ENCODE results near the gene SDC4.

SDC4 gene

GRCh38 chr20:45303586-45304463 lies 44.4 kb downstream of the SDC4 start:
- CTCF ChIA-PET: interaction anchor here (0.6 to 6.2 kb wide), 5 partner anchors 8 to 1559 kb away, joined by 3 to 93 read pairs (median 26); no protein-coding TSS in a partner anchor
- no peak for DNase-seq
- H3K4me1 Mint-ChIP-seq: peaks cover 2% of the 10 kb centered on the region
- H3K4me3 Mint-ChIP-seq: no peak overlapping the region
- peaks cover 82% of the 10 kb centered on the region for H3K27me3 Mint-ChIP-seq
- H3K27ac Mint-ChIP-seq: no peak overlapping the region
- no peaks in the 10 kb centered on the region for H3K36me3 Mint-ChIP-seq
- no peaks in the 10 kb centered on the region for H3K9me3 Mint-ChIP-seq

- no peak overlapping the region for H3K27ac Mint-ChIP-seq
Measured at GRCh38 chr20:45301824-45302271, 46.4 kb downstream of the SDC4 start.

GRCh38 chr20:45300961-45301360 lies 47.3 kb downstream of the SDC4 start:
- Mint-ChIP-seq H3K4me1 (peaks cover 2% of the 10 kb centered on the region), H3K9me3 (no peaks in the 10 kb centered on the region), H3K27ac (no peak overlapping the region), H3K27me3 (peaks cover 58% of the 10 kb centered on the region), H3K4me3 (no peak overlapping the region), H3K36me3 (no peaks in the 10 kb centered on the region)
- CTCF ChIA-PET: interaction anchor here (0.6 to 6.2 kb wide), 8 partner anchors 9 to 470 kb away, joined by 3 to 93 read pairs (median 5); no protein-coding TSS in a partner anchor
- DNase-seq: peak; percentile 58

More at GRCh38 chr20:45301824-45302271, 46.4 kb downstream of the SDC4 start:
- no peak for DNase-seq
- CTCF ChIA-PET: interaction anchor here (0.5 to 6.2 kb wide), 8 partner anchors 9 to 470 kb away, joined by 3 to 93 read pairs (median 5); no protein-coding TSS in a partner anchor
- H3K4me1 Mint-ChIP-seq: peaks cover 2% of the 10 kb centered on the region
- no peaks in the 10 kb centered on the region for H3K36me3 Mint-ChIP-seq
- no peaks in the 10 kb centered on the region for H3K9me3 Mint-ChIP-seq
- no peak overlapping the region for H3K4me3 Mint-ChIP-seq
- H3K27me3 Mint-ChIP-seq: peaks cover 62% of the 10 kb centered on the region

GRCh38 chr20:45299786-45300185 lies 48.4 kb downstream of the SDC4 start:
- Mint-ChIP-seq H3K9me3 (peaks cover 2% of the 10 kb centered on the region), H3K4me3 (no peak overlapping the region), H3K27me3 (peaks cover 46% of the 10 kb centered on the region), H3K4me1 (peaks cover 2% of the 10 kb centered on the region), H3K27ac (no peak overlapping the region), H3K36me3 (no peaks in the 10 kb centered on the region)
- no peak for DNase-seq
- CTCF ChIA-PET: interaction anchor here (1.6 to 6.2 kb wide), 3 partner anchors 7 to 18 kb away, joined by 3 to 93 read pairs (median 31); no protein-coding TSS in a partner anchor

GRCh38 chr20:45297786-45298497 lies 50.3 kb downstream of the SDC4 start:
- DNase-seq: no peak
- Mint-ChIP-seq H3K9me3 (peaks cover 2% of the 10 kb centered on the region), H3K4me1 (peaks cover 10% of the 10 kb centered on the region), H3K27me3 (peaks cover 44% of the 10 kb centered on the region), H3K27ac (no peak overlapping the region), H3K36me3 (no peaks in the 10 kb centered on the region), H3K4me3 (no peak overlapping the region)
- CTCF ChIA-PET: interaction anchor here (0.9 to 1.0 kb wide), 2 partner anchors 15 to 154 kb away, joined by 3 to 4 read pairs; no protein-coding TSS in a partner anchor

GRCh38 chr20:45294659-45295058 lies 53.6 kb downstream of the SDC4 start:
- Mint-ChIP-seq H3K27ac (no peak overlapping the region), H3K27me3 (peaks cover 55% of the 10 kb centered on the region), H3K36me3 (no peaks in the 10 kb centered on the region), H3K4me1 (peaks cover 7% of the 10 kb centered on the region), H3K4me3 (no peak overlapping the region), H3K9me3 (peaks cover 2% of the 10 kb centered on the region)
- no peak for DNase-seq
- CTCF ChIA-PET: interaction anchor here (0.6 to 5.5 kb wide), 36 partner anchors 8 to 504 kb away, joined by 3 to 93 read pairs (median 4); partner anchors contain the start of genes SLPI and SYS1

- H3K36me3 Mint-ChIP-seq: no peaks in the 10 kb centered on the region
- no peak for DNase-seq
- peaks cover 7% of the 10 kb centered on the region for H3K4me1 Mint-ChIP-seq
- H3K4me3 Mint-ChIP-seq: no peak overlapping the region
- H3K9me3 Mint-ChIP-seq: peaks cover 2% of the 10 kb centered on the region
- no peak overlapping the region for H3K27ac Mint-ChIP-seq
- H3K27me3 Mint-ChIP-seq: peaks cover 53% of the 10 kb centered on the region
- CTCF ChIA-PET: interaction anchor here (0.5 to 5.5 kb wide), 57 partner anchors 9 to 505 kb away, joined by 3 to 93 read pairs (median 4); partner anchors contain the start of genes KCNS1, MATN4, SLPI and SYS1
Measured at GRCh38 chr20:45294003-45294368, 54.2 kb downstream of the SDC4 start.

- no peaks in the 10 kb centered on the region for H3K36me3 Mint-ChIP-seq
- peak overlapping the region; percentile 64 for H3K4me3 Mint-ChIP-seq
- no peak overlapping the region for H3K27ac Mint-ChIP-seq
- peaks cover 59% of the 10 kb centered on the region for H3K27me3 Mint-ChIP-seq
- H3K4me1 Mint-ChIP-seq: peaks cover 7% of the 10 kb centered on the region
- peaks cover 2% of the 10 kb centered on the region for H3K9me3 Mint-ChIP-seq
- CTCF ChIA-PET: interaction anchor here (0.7 to 5.5 kb wide), 56 partner anchors 9 to 487 kb away, joined by 3 to 93 read pairs (median 4); partner anchors contain the start of genes KCNS1, MATN4, SLPI and SYS1
- DNase-seq: peak; percentile 87
Measured at GRCh38 chr20:45293041-45294002, 54.9 kb downstream of the SDC4 start.

- Mint-ChIP-seq H3K27me3 (peaks cover 61% of the 10 kb centered on the region), H3K9me3 (peaks cover 2% of the 10 kb centered on the region), H3K4me3 (no peak overlapping the region), H3K27ac (no peak overlapping the region), H3K4me1 (peaks cover 7% of the 10 kb centered on the region), H3K36me3 (no peaks in the 10 kb centered on the region)
- CTCF ChIA-PET: interaction anchor here (1.0 to 5.5 kb wide), 20 partner anchors 11 to 479 kb away, joined by 3 to 93 read pairs (median 5); partner anchors contain the start of genes RBPJL, SLPI and WFDC5
- no peak for DNase-seq
Measured at GRCh38 chr20:45292343-45292742, 55.9 kb downstream of the SDC4 start.

GRCh38 chr20:45291526-45291925 lies 56.7 kb downstream of the SDC4 start:
- H3K4me1 Mint-ChIP-seq: peaks cover 7% of the 10 kb centered on the region
- no peak for DNase-seq
- H3K27ac Mint-ChIP-seq: no peak overlapping the region
- no peak overlapping the region for H3K4me3 Mint-ChIP-seq
- peaks cover 2% of the 10 kb centered on the region for H3K9me3 Mint-ChIP-seq
- CTCF ChIA-PET: interaction anchor here (1.0 to 5.5 kb wide), 24 partner anchors 9 to 479 kb away, joined by 3 to 93 read pairs (median 5); partner anchors contain the start of genes RBPJL, SLPI and WFDC5
- H3K27me3 Mint-ChIP-seq: peaks cover 65% of the 10 kb centered on the region
- no peaks in the 10 kb centered on the region for H3K36me3 Mint-ChIP-seq

GRCh38 chr20:45290677-45291355 lies 57.4 kb downstream of the SDC4 start:
- peaks cover 65% of the 10 kb centered on the region for H3K27me3 Mint-ChIP-seq
- CTCF ChIA-PET: interaction anchor here (0.8 to 5.5 kb wide), 28 partner anchors 8 to 480 kb away, joined by 3 to 93 read pairs (median 5); partner anchors contain the start of genes RBPJL, SLPI and WFDC5
- no peaks in the 10 kb centered on the region for H3K36me3 Mint-ChIP-seq
- peaks cover 2% of the 10 kb centered on the region for H3K9me3 Mint-ChIP-seq
- H3K27ac Mint-ChIP-seq: no peak overlapping the region
- DNase-seq: peak; percentile 76
- H3K4me3 Mint-ChIP-seq: no peak overlapping the region
- peaks cover 7% of the 10 kb centered on the region for H3K4me1 Mint-ChIP-seq

- Mint-ChIP-seq H3K4me3 (no peak overlapping the region), H3K4me1 (peaks cover 7% of the 10 kb centered on the region), H3K27me3 (peaks cover 65% of the 10 kb centered on the region), H3K9me3 (peaks cover 1% of the 10 kb centered on the region), H3K27ac (no peak overlapping the region), H3K36me3 (no peaks in the 10 kb centered on the region)
- CTCF ChIA-PET: interaction anchor here (0.6 to 5.5 kb wide), 23 partner anchors 7 to 499 kb away, joined by 3 to 93 read pairs (median 5); no protein-coding TSS in a partner anchor
- DNase-seq: no peak
Measured at GRCh38 chr20:45289942-45290676, 58.1 kb downstream of the SDC4 start.
